GM12878 (cell line): Measurements from ENCODE around the gene A3GALT2.

Experiments
- BCL11A ChIP-seq: IDR thresholded peaks from 2 replicates; pipeline ENCODE4 v1.6.1; 2011; ENCODE audit warnings: low read depth, low read length
- BHLHE40 ChIP-seq, 2 experiments: fragments of 450-650 bp in 1 of 2; IDR thresholded peaks; 2 replicates each; pipeline ENCODE4 v1.6.1; 2011 to 2017; ENCODE audit warnings: low read depth in 2 of 2, borderline replicate concordance in 1 of 2, improper control_type of control experiment in 1 of 2, low read length in 1 of 2, mild to moderate bottlenecking in 1 of 2
- CEBPB ChIP-seq, 2 experiments: fragments of 150-350 bp in 1 of 2; IDR thresholded peaks; 2 replicates each; pipeline ENCODE4 v1.6.1; 2012 to 2014; ENCODE audit warnings: low read depth in 2 of 2, low read length in 2 of 2, borderline replicate concordance in 1 of 2, inconsistent platforms in 1 of 2
- JUNB ChIP-seq: IDR thresholded peaks from 2 replicates; pipeline ENCODE4 v1.6.1; 2016; ENCODE audit warnings: antibody characterized with exemption, mild to moderate bottlenecking
- LARP7 ChIP-seq: fragments of 450-650 bp; IDR thresholded peaks from 2 replicates; pipeline ENCODE4 v1.6.1; 2017; ENCODE audit warnings: mild to moderate bottlenecking
- POLR2AphosphoS5 ChIP-seq: IDR thresholded peaks from 2 replicates; pipeline ENCODE4 v1.6.1; 2011; ENCODE audit warnings: mild to moderate bottlenecking, low read length, inconsistent platforms
- RAD21 ChIP-seq: IDR thresholded peaks from 2 replicates; pipeline ENCODE4 v1.6.1; 2011; ENCODE audit warnings: mild to moderate bottlenecking, low read depth, low read length, moderate library complexity; ENCODE audit not compliant: insufficient read depth
- ZZZ3 ChIP-seq: IDR thresholded peaks from 2 replicates; pipeline ENCODE4 v1.6.1; 2011; ENCODE audit warnings: low read depth; ENCODE audit not compliant: control insufficient read depth, insufficient read length
- TF ChIP-seq, protein P1 (sequence below), 3 experiments: IDR thresholded peaks in 2 of 3; conservative IDR thresholded peaks in 1 of 3; 2 replicates each; pipeline ENCODE4 v1.5.1; 2011; ENCODE audit warnings: low read depth in 3 of 3, low read length in 3 of 3, mild to moderate bottlenecking in 3 of 3, control low read depth in 2 of 3, moderate library complexity in 2 of 3, inconsistent platforms in 1 of 3, mixed read lengths in 1 of 3; ENCODE audit not compliant: control insufficient read depth in 2 of 3, insufficient read depth in 1 of 3; ENCODE audit errors: extremely low read depth in 1 of 3
- TF ChIP-seq, protein P2 (sequence below): IDR thresholded peaks from 2 replicates; pipeline ENCODE4 v1.6.1; 2012; ENCODE audit warnings: low read depth, low read length, improper control_type of control experiment
- TF ChIP-seq, protein P3 (sequence below): fragments of 450-650 bp; IDR thresholded peaks from 2 replicates; pipeline ENCODE4 v1.6.1; 2017; ENCODE audit warnings: mild to moderate bottlenecking

DNA sequence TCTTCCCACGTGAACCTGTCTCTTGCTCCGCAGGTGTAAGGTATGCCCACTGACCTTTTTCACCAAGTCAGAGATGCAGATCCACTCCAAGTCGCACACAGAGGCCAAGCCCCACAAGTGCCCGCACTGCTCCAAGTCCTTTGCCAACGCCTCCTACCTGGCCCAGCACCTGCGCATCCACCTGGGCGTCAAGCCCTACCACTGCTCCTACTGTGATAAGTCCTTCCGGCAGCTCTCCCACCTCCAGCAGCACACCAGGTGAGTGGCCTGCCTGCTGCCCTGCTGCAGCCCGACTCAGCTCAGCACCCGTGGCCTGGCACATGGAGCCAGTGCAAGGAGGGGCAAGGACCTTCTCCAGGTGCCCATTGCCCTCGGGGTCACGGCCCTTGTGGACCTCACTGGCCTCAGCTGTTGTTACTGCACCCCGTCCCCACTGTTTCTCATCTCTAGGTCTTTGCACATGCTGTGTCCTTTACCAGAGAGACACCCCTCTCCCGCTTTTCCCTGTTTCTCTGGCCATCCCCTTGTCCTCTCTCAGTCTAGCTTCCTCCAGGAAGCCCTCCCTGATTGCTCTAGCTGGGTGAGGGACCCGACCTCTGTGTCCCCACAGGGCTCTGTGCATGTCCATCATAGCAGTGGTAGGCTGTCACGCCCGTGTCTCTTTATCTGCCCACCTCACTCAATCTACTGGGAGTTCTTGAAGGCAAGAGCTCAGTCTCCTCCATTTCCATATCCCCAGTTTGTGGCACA lies 39.2 kb downstream of the A3GALT2 start:
- TF ChIP-seq, protein P1, sequence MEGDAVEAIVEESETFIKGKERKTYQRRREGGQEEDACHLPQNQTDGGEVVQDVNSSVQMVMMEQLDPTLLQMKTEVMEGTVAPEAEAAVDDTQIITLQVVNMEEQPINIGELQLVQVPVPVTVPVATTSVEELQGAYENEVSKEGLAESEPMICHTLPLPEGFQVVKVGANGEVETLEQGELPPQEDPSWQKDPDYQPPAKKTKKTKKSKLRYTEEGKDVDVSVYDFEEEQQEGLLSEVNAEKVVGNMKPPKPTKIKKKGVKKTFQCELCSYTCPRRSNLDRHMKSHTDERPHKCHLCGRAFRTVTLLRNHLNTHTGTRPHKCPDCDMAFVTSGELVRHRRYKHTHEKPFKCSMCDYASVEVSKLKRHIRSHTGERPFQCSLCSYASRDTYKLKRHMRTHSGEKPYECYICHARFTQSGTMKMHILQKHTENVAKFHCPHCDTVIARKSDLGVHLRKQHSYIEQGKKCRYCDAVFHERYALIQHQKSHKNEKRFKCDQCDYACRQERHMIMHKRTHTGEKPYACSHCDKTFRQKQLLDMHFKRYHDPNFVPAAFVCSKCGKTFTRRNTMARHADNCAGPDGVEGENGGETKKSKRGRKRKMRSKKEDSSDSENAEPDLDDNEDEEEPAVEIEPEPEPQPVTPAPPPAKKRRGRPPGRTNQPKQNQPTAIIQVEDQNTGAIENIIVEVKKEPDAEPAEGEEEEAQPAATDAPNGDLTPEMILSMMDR (IDR thresholded peaks at IDR 0.05 in 2 of 3, conservative IDR thresholded peaks at IDR 0.05 in 1 of 3; ENCODE audit: control insufficient read depth in 2 of 3, extremely low read depth in 1 of 3, insufficient read depth in 1 of 3, low read depth in 3 of 3, low read length in 3 of 3): no peak
- TF ChIP-seq JUNB (no peak), POLR2AphosphoS5 (no peak), RAD21 (no peak), BHLHE40 (IDR thresholded peaks at IDR 0.05; ENCODE audit: borderline replicate concordance in 1 of 2, low read depth in 2 of 2, low read length in 1 of 2) (no peak), ZZZ3 (no peak), BCL11A (no peak), LARP7 (no peak), CEBPB (IDR thresholded peaks at IDR 0.05; ENCODE audit: borderline replicate concordance in 1 of 2, low read depth in 2 of 2, low read length in 2 of 2) (no peak)
- TF ChIP-seq, protein P2, sequence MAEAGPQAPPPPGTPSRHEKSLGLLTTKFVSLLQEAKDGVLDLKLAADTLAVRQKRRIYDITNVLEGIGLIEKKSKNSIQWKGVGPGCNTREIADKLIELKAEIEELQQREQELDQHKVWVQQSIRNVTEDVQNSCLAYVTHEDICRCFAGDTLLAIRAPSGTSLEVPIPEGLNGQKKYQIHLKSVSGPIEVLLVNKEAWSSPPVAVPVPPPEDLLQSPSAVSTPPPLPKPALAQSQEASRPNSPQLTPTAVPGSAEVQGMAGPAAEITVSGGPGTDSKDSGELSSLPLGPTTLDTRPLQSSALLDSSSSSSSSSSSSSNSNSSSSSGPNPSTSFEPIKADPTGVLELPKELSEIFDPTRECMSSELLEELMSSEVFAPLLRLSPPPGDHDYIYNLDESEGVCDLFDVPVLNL: no peak
- TF ChIP-seq, protein P3, sequence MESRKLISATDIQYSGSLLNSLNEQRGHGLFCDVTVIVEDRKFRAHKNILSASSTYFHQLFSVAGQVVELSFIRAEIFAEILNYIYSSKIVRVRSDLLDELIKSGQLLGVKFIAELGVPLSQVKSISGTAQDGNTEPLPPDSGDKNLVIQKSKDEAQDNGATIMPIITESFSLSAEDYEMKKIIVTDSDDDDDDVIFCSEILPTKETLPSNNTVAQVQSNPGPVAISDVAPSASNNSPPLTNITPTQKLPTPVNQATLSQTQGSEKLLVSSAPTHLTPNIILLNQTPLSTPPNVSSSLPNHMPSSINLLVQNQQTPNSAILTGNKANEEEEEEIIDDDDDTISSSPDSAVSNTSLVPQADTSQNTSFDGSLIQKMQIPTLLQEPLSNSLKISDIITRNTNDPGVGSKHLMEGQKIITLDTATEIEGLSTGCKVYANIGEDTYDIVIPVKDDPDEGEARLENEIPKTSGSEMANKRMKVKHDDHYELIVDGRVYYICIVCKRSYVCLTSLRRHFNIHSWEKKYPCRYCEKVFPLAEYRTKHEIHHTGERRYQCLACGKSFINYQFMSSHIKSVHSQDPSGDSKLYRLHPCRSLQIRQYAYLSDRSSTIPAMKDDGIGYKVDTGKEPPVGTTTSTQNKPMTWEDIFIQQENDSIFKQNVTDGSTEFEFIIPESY: no peak
